ENCODE data around the gene HMOX1. TPM values are rescaled to one million over a fixed set of nuclear protein-coding genes. Genes with fewer than 3 reads are reported as not detected.

Gene HMOX1
- total and polyA plus RNA-seq, 2 of the 13 experiments (the other 11 are each of a cell fraction or from before 2014, with no cell fraction given): 53.6 to 67.4 TPM

- TF ChIP-seq IKZF5 (CRISPR knock-in tag; IDR thresholded peaks at IDR 0.05): 0 out of 2 replicates have a peak, but pooled peaks have one; percentile 54
- TF ChIP-seq SAP130 (CRISPR knock-in tag; IDR thresholded peaks at IDR 0.05; ENCODE audit: low read depth): peak; percentile 52
- TF ChIP-seq HMG20B (CRISPR knock-in tag; conservative IDR thresholded peaks at IDR 0.05): no peak
- TF ChIP-seq ZSCAN30 (CRISPR knock-in tag; IDR thresholded peaks at IDR 0.05): no peak
- TF ChIP-seq FOSL2 (CRISPR knock-in tag; IDR thresholded peaks at IDR 0.05): peak; percentile 44; the same call in 1 of the 2 replicates
- TF ChIP-seq JUND (CRISPR knock-in tag; IDR thresholded peaks at IDR 0.05): 0 out of 2 replicates have a peak, but pooled peaks have one; percentile 20
- 0 out of 2 replicates have a peak, but pooled peaks have one; percentile 15 for TF ChIP-seq KDM6A (CRISPR knock-in tag; IDR thresholded peaks at IDR 0.05; ENCODE audit: low read depth)
- no peak for TF ChIP-seq POLR2G (IDR thresholded peaks at IDR 0.05; ENCODE audit: low read depth, low read length)
- TF ChIP-seq MAX (IDR thresholded peaks at IDR 0.05): no peak
- no peak for TF ChIP-seq CREB1 (IDR thresholded peaks at IDR 0.05)
- TF ChIP-seq CREB1 (CRISPR knock-in tag; IDR thresholded peaks at IDR 0.05): 0 out of 2 replicates have a peak, but pooled peaks have one; percentile 42
- TF ChIP-seq HOMEZ (CRISPR knock-in tag; IDR thresholded peaks at IDR 0.05; ENCODE audit: low read depth): 0 out of 2 replicates have a peak, but pooled peaks have one; percentile 8
- TF ChIP-seq POGZ (CRISPR knock-in tag; IDR thresholded peaks at IDR 0.05): peak; percentile 20; the same call in 1 of the 2 replicates
- peak; percentile 78 for TF ChIP-seq RARA (CRISPR knock-in tag; IDR thresholded peaks at IDR 0.05)
- TF ChIP-seq ZNF709 (CRISPR knock-in tag; IDR thresholded peaks at IDR 0.05): no peak
- TF ChIP-seq PRDM10 (CRISPR knock-in tag; IDR thresholded peaks at IDR 0.05; ENCODE audit: low read depth): peak; percentile 42; the same call in 1 of the 2 replicates
- peak; percentile 84 for TF ChIP-seq NCOA2 (CRISPR knock-in tag; IDR thresholded peaks at IDR 0.05)
- no peak for TF ChIP-seq GPBP1L1 (CRISPR knock-in tag; IDR thresholded peaks at IDR 0.05)
- TF ChIP-seq NCOR1 (IDR thresholded peaks at IDR 0.05; ENCODE audit: borderline replicate concordance, low read length): peak; percentile 59; the same call in 1 of the 2 replicates
- TF ChIP-seq FOXO1 (CRISPR knock-in tag; IDR thresholded peaks at IDR 0.05): peak; percentile 60
- peak; percentile 63 for TF ChIP-seq PHF21A (CRISPR knock-in tag; IDR thresholded peaks at IDR 0.05)
Observed at GRCh38 chr22:35397095-35397904, 16.4 kb downstream of the HMOX1 start (continued).
